Measurements from ENCODE around the gene FAM241B.

FAM241B gene

GRCh38 chr10:69624245-69624786 is 5.7 kb upstream of the FAM241B start:
- H3K4me3 ChIP-seq (replicated peaks; ENCODE audit: low read depth, low read length) = no peak overlapping the region
- no peak for TF ChIP-seq CTCF (IDR thresholded peaks at IDR 0.05; ENCODE audit: low read length, missing control alignments)
- DNase-seq (ENCODE audit: low read depth) = no peak

DNA sequence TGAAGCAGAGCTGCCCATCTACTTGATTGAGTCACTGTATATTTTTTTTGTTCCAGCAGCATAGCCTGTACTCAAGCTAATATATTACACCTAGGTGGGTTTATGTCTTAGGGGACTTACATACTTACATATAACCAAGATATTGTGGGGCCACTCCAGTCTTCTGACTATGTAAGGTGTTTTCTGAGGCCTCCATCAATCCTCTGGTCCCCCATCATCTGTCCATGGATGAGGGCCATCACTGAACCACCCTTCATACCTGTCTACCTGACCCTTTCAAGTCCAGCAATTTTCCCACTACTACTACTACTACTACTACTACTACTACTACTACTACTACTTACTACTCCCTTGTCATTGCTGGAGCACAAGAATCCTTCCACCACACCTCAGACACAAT is 3.2 kb upstream of the FAM241B start:
- no peak for TF ChIP-seq CTCF (IDR thresholded peaks at IDR 0.05; ENCODE audit: low read length, missing control alignments)
- DNase-seq (ENCODE audit: low read depth) = no peak

DNA sequence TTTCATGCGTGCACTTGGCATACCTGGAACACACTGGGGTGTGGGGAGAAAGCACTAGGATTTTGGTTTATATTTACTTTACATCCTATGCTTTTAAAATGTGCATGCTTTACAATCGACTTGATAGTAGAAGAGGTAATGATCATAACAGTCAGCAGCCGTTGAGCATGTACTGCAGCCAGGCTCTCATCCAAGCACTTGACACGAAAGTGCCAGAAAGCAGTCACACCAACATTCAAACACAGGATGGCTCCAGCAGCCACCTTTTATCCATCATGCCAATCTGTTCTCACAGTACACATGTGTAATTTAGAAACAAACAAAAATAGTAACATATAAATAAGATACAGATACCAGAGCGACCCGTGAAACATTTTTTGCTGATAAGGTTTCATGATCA is 1.2 kb upstream of the FAM241B start:
- H3K4me3 ChIP-seq (replicated peaks; ENCODE audit: low read depth, low read length) = no peak overlapping the region
- TF ChIP-seq CTCF (IDR thresholded peaks at IDR 0.05; ENCODE audit: low read length, missing control alignments) = no peak
- DNase-seq (ENCODE audit: low read depth) = no peak

More for the DNA sequence above, 3.2 kb upstream of the FAM241B start:
- no peak overlapping the region for H3K4me3 ChIP-seq (replicated peaks; ENCODE audit: low read depth, low read length)

DNA sequence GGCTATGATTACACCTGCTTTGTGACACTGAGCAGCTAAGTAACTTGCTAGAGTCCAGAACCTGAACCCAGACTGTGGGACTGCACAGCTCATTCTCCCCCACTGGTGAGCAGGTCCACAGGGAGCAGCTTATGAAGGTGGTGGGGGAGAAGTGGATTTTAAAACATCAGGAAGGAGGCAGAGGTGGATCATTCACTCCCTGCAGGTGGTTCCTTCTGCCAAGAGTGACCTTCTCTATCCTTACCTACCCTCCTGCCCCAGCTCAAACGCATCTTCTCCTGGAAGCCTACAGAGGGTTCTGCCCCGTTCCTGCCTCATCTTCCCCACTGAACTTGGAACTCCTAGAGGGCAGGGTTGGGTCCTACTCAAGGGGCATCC is 539 bp upstream of the FAM241B start:
- TF ChIP-seq CTCF (IDR thresholded peaks at IDR 0.05; ENCODE audit: low read length, missing control alignments) = no peak
- no peak overlapping the region for H3K4me3 ChIP-seq (replicated peaks; ENCODE audit: low read depth, low read length)
- no peak for DNase-seq (ENCODE audit: low read depth)

GRCh38 chr10:69630651-69631400 is 779 bp downstream of the FAM241B start:
- H3K4me3 ChIP-seq (replicated peaks; ENCODE audit: low read depth, low read length) = no peak overlapping the region
- no peak for TF ChIP-seq CTCF (IDR thresholded peaks at IDR 0.05; ENCODE audit: low read length, missing control alignments)
- DNase-seq (ENCODE audit: low read depth) = no peak

- DNase-seq (ENCODE audit: low read depth) = no peak
- no peak for TF ChIP-seq CTCF (IDR thresholded peaks at IDR 0.05; ENCODE audit: low read length, missing control alignments)
Measured at GRCh38 chr10:69631566-69631965, 1.5 kb downstream of the FAM241B start.

More at GRCh38 chr10:69631566-69631965, 1.5 kb downstream of the FAM241B start:
- no peak overlapping the region for H3K4me3 ChIP-seq (replicated peaks; ENCODE audit: low read depth, low read length)
